T-cell (primary cell): ENCODE results near the gene RPN2. TPM values are rescaled to one million over a fixed set of nuclear protein-coding genes. Genes with fewer than 3 reads are reported as not detected.

ENCODE experiments used
- ATAC-seq, 4 experiments: fragments of 200-7000 bp in 3 of 4; fragments of 150-1000 bp in 1 of 4; cut with Tn5 transposase; replicated peaks in 1 of 4; 1 replicate in 3 of 4; 2 replicates in 1 of 4; pipeline ENCODE4 v1.10.0; 2021; ENCODE audit warnings: moderate library complexity in 3 of 4, mild to moderate bottlenecking in 2 of 4, moderate number of reproducible peaks in 1 of 4
- CTCF ChIA-PET, 2 donors: fragments of 300-600 bp; sonication (Branson Sonifier 250); formaldehyde crosslinking; loops; one replicate each; lab custom pipeline; 2022; ENCODE audit warnings: antibody characterized with exemption in 2 of 2; lab: Charles Lee
- POLR2A ChIA-PET, 2 donors: fragments of 300-600 bp; sonication (Branson Sonifier 250); formaldehyde crosslinking; loops; one replicate each; lab custom pipeline; 2022; ENCODE audit warnings: antibody characterized with exemption in 2 of 2; lab: Charles Lee
- DNase-seq, 35 experiments: peaks; one replicate each; pipeline versions ENCODE4 v3.0.0 to v3.0.0-alpha.2; 2013 to 2023
- H3K27ac ChIP-seq: one replicate; pipeline ENCODE4 v1.5.1; 2013; ENCODE audit warnings: low read length
- H3K27me3 ChIP-seq, 2 experiments: replicated peaks in 1 of 2; 1 replicate in 1 of 2; 2 replicates in 1 of 2; pipeline versions ENCODE4 v1.6.1 to v1.7.0; 2013; ENCODE audit warnings: low read length in 1 of 2, mixed read lengths in 1 of 2; ENCODE audit not compliant: control insufficient read depth in 2 of 2, insufficient read depth in 2 of 2; ENCODE audit errors: extremely low read depth in 1 of 2
- H3K36me3 ChIP-seq, 2 donors: 1 replicate in 1 of 2; 2 replicates in 1 of 2; pipeline versions ENCODE4 v1.6.1 to v1.7.0; 2013; ENCODE audit warnings: low read length in 1 of 2; ENCODE audit not compliant: control insufficient read depth in 2 of 2, insufficient read depth in 1 of 2; ENCODE audit errors: extremely low read depth in 1 of 2
- H3K4me1 ChIP-seq, 2 experiments: 1 replicate in 1 of 2; 2 replicates in 1 of 2; pipeline versions ENCODE4 v1.6.1 to v1.7.0; 2013; ENCODE audit warnings: low read length in 2 of 2, mixed read lengths in 1 of 2; ENCODE audit not compliant: insufficient read depth in 2 of 2, control insufficient read depth in 1 of 2; ENCODE audit errors: extremely low read depth in 1 of 2
- H3K4me3 ChIP-seq, 2 donors: 1 replicate in 1 of 2; 2 replicates in 1 of 2; pipeline versions ENCODE4 v1.5.1 to v1.7.0; 2013; ENCODE audit warnings: mild to moderate bottlenecking in 2 of 2, low read length in 1 of 2, moderate library complexity in 1 of 2; ENCODE audit not compliant: control insufficient read depth in 1 of 2; ENCODE audit errors: extremely low read depth in 1 of 2
- H3K9me3 ChIP-seq: 2 replicates; pipeline ENCODE4 v1.7.0; 2013
- H3K27ac Mint-ChIP-seq, 2 donors: one replicate each; pipeline ENCODE4 v1.8.0; 2020 to 2021; ENCODE audit warnings: mild to moderate bottlenecking in 2 of 2, mixed read lengths in 2 of 2
- H3K27me3 Mint-ChIP-seq, 2 donors: one replicate each; pipeline ENCODE4 v1.8.0; 2021 to 2022; ENCODE audit warnings: mixed read lengths in 2 of 2
- H3K36me3 Mint-ChIP-seq: one replicate; pipeline ENCODE4 v1.8.0; 2021; ENCODE audit warnings: mixed read lengths
- H3K4me1 Mint-ChIP-seq, 3 donors: one replicate each; pipeline ENCODE4 v1.8.0; 2020 to 2022; ENCODE audit warnings: mixed read lengths in 3 of 3, mild to moderate bottlenecking in 1 of 3
- H3K4me3 Mint-ChIP-seq, 3 donors: one replicate each; pipeline ENCODE4 v1.8.0; 2020 to 2022; ENCODE audit warnings: mild to moderate bottlenecking in 3 of 3, mixed read lengths in 3 of 3, moderate library complexity in 3 of 3
- H3K9me3 Mint-ChIP-seq, 3 donors: one replicate each; pipeline ENCODE4 v1.8.0; 2020 to 2022; ENCODE audit warnings: mixed read lengths in 3 of 3
- WGBS: methylation state at CpG from one replicate; pipeline ENCODE4 v1.1.5; 2013; ENCODE audit warnings: missing lambda C conversion rate; ENCODE audit not compliant: insufficient coverage; 5-methylcytosine and 5-hydroxymethylcytosine counted together
- total RNA-seq, 35 experiments: library from RNA in 6 of 35; stranded (reverse) in 6 of 35; fragments of 120-200 nt in 1 of 35; gene quantifications; one replicate each; pipeline versions ENCODE4 v1.2.1 to v1.2.4 and lab custom pipeline; 2013 to 2026

Gene RPN2
- total RNA-seq, 5 donors from 2014 or later (not counting 1 experiment from before 2014, with no cell fraction given): 88.8 to 130 (median 121) TPM

DNA sequence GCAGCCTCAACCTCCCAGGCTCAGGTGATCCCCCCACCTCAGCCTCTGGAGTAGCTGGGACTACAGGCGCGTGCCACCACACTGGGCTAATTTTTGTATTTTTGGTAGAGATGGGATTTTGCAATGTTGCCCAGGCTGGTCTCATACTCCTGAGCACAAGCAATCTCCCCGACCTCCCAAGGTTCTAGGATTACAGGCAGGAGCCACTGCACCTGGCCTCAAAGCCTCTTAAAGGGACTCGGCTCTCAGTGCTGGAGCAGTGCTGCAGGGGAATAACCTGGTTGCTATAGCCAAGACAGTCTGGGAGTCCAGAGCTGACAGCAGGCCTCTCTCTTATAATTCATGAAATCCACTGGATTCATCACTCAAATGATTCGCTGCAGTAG is 65.4 kb downstream of the RPN2 start:
- CTCF ChIA-PET: no interaction called here
- no peak overlapping the region for H3K4me3 ChIP-seq
- Mint-ChIP-seq H3K27ac (no peak overlapping the region), H3K9me3 (no peaks in the 10 kb centered on the region), H3K4me1 (no peaks in the 10 kb centered on the region), H3K36me3 (peaks cover 41% of the 10 kb centered on the region), H3K4me3 (no peak overlapping the region), H3K27me3 (no peaks in the 10 kb centered on the region)
- peaks cover 12 to 46% of the 10 kb centered on the region in 2 donors for H3K36me3 ChIP-seq
- DNase-seq (no peak), ATAC-seq (no peak)
- no peaks in the 10 kb centered on the region for H3K27me3 ChIP-seq
- WGBS: 92% methylated on average over 3 of the region's 5 CpGs
- H3K27ac ChIP-seq: no peak overlapping the region
- H3K4me1 ChIP-seq: no peaks in the 10 kb centered on the region
- POLR2A ChIA-PET: no interaction called here
- H3K9me3 ChIP-seq: no peaks in the 10 kb centered on the region

DNA sequence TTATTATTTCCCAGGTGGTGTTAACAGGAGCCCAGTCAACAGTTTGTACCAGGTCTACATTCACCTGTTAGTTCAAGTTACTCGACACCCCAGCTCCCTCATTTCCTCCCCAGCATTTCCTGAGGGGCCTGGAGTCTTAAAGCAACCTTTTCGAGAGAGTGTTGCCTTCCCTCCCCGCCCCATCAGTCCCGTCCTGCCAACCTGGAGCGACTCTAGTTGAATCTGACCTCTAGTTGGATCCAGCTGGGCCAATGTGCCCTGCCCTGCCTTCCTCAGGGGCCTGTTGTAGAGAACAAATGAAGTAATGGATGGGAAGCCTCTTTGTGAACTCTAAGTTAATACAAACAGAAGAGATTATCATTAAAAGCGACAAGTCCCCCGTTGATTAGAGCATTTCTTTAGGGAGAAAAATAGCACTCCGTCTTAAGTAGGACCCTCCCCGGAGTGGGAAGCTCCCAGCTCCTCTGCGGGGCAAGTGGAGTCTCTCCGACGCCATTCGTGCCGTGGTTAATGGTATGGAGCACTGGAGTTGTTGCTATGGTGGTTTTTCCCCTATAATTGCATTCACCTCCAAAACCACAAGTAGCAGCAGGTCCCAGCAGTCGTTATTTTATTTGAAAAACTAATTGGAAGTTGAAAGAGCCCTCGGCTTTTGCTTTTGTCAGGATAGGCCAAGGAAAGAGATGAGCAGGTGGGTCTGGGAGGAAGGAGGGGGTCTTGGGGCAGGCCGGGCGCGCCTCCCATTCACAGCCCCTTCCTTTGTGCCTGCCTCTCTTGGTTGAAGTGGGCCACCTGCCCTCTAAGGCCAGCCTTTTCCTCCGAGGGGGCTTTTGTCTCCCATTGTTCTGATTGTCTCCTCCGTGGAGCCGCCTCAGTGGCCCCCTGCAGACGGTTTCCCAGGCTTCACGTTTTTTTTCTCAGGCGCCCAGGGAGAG is 66.4 kb downstream of the RPN2 start:
- CTCF ChIA-PET: no interaction called here
- H3K27ac Mint-ChIP-seq: no peak overlapping the region

DNA sequence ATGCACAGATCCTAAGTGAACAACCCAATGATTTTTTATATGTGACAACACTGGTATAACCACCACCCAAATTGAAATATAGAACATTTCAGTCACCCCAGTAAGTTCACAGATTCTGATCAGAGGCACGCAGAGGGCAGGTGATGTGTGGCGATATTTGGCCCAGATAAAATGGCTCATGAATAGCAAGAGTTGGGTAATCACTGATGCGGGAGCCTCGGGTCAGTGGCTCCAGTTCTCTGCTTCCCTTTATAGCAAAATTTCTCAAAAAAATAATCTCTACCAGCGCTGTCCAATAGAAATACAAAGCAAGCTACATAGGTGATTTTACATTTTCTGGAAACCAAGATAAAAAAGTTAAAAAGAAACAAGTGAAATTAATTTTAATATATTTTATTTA is 67.6 kb downstream of the RPN2 start:
- CTCF ChIA-PET: no interaction called here
- WGBS: no CpG with 5 or more reads among the region's 5 CpGs
- Histone ChIP-seq H3K4me1 (no peaks in the 10 kb centered on the region), H3K9me3 (no peaks in the 10 kb centered on the region), H3K27me3 (no peaks in the 10 kb centered on the region), H3K36me3 (peaks cover 10 to 25% of the 10 kb centered on the region in 2 donors), H3K27ac (no peak overlapping the region), H3K4me3 (no peak overlapping the region)
- Mint-ChIP-seq H3K4me3 (no peak overlapping the region), H3K9me3 (no peaks in the 10 kb centered on the region), H3K27ac (no peak overlapping the region), H3K4me1 (no peaks in the 10 kb centered on the region), H3K27me3 (no peaks in the 10 kb centered on the region), H3K36me3 (peaks cover 19% of the 10 kb centered on the region)
- POLR2A ChIA-PET: no interaction called here
- no peak for ATAC-seq
- DNase-seq: no peak

More for the DNA sequence above, 66.4 kb downstream of the RPN2 start:
- H3K4me1 Mint-ChIP-seq: no peaks in the 10 kb centered on the region
- Histone ChIP-seq H3K4me1 (no peaks in the 10 kb centered on the region), H3K27ac (no peak overlapping the region), H3K27me3 (no peaks in the 10 kb centered on the region), H3K4me3 (no peak overlapping the region), H3K36me3 (peaks cover 10 to 37% of the 10 kb centered on the region in 2 donors), H3K9me3 (no peaks in the 10 kb centered on the region)
- WGBS: 85% methylated on average over 12 of the region's 25 CpGs
- no peak for DNase-seq
- H3K36me3 Mint-ChIP-seq: peaks cover 32% of the 10 kb centered on the region
- H3K9me3 Mint-ChIP-seq: no peaks in the 10 kb centered on the region
- no peak for ATAC-seq
- POLR2A ChIA-PET: no interaction called here
- H3K27me3 Mint-ChIP-seq: no peaks in the 10 kb centered on the region
- no peak overlapping the region for H3K4me3 Mint-ChIP-seq

DNA sequence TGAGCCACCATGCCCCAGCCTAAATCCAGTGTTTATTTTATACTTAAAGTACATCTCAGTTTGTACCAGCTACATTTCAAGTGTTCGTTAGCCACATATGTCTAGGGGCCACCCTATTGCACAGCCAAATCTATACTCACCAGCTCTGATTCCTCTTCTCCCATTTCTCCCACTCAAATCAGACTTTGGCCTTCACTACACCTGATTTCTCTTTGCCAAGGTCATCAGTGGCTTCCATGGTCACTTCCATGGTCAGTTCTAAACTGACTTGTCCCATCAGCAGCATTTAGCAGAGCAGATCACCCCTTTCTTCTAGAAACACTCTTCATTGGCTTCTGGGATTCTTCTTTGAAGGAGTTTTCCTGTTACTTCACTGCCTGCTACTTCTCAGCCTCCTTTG is 68.4 kb downstream of the RPN2 start:
- Histone ChIP-seq H3K27me3 (no peaks in the 10 kb centered on the region), H3K9me3 (no peaks in the 10 kb centered on the region), H3K4me1 (no peaks in the 10 kb centered on the region), H3K27ac (no peak overlapping the region), H3K4me3 (no peak overlapping the region), H3K36me3 (peaks cover 7 to 17% of the 10 kb centered on the region in 2 donors)
- no peaks in the 10 kb centered on the region for H3K27me3 Mint-ChIP-seq
- no peak overlapping the region for H3K27ac Mint-ChIP-seq
- no peak overlapping the region for H3K4me3 Mint-ChIP-seq
- no peaks in the 10 kb centered on the region for H3K4me1 Mint-ChIP-seq
- ChIA-PET CTCF (no interaction called here), POLR2A (interaction anchor here in 1 of 2 donors (0.6 kb wide), 1 partner anchor 79 kb away, joined by 3 read pairs; no protein-coding TSS in a partner anchor)
- 89% methylated on average over 1 of the region's 1 CpG for WGBS
- DNase-seq (no peak), ATAC-seq (no peak)
- no peaks in the 10 kb centered on the region for H3K9me3 Mint-ChIP-seq
- H3K36me3 Mint-ChIP-seq: peaks cover 16% of the 10 kb centered on the region

DNA sequence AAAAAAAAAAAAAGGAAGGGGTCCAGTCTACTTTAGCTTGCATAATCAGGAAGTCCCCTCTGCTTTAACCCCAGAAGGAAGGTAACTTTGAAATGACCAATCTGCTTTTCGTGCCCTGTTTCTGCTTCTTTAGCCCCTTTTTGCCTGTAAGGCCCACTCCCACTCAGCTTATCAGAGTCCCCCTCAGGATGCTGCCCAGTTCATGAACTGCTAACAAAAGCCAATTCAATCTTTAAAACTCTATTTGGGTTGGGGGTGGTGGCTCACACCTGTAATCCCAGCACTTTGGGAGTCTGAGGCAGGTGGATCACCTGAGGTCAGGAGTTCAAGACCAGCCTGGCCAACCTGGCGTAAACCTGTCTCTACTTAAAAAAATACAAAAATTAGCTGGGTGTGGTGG is 70.2 kb downstream of the RPN2 start:
- H3K9me3 ChIP-seq: no peaks in the 10 kb centered on the region
- Mint-ChIP-seq H3K9me3 (peaks cover 0 to 3% (median 0%) of the 10 kb centered on the region in 3 donors), H3K4me3 (no peak overlapping the region), H3K36me3 (peaks cover 4% of the 10 kb centered on the region), H3K27me3 (peaks cover 0 to 3% of the 10 kb centered on the region in 2 donors), H3K27ac (no peak overlapping the region), H3K4me1 (no peaks in the 10 kb centered on the region)
- H3K4me1 ChIP-seq: no peaks in the 10 kb centered on the region
- ChIA-PET POLR2A (no interaction called here), CTCF (no interaction called here)
- WGBS: 100% methylated on average over 1 of the region's 2 CpGs
- H3K27ac ChIP-seq: no peak overlapping the region
- peaks cover 0 to 5% of the 10 kb centered on the region in 2 experiments for H3K27me3 ChIP-seq
- H3K36me3 ChIP-seq: peaks cover 2% of the 10 kb centered on the region in 2 donors
- no peak for DNase-seq
- ATAC-seq: no peak
- no peak overlapping the region for H3K4me3 ChIP-seq

DNA sequence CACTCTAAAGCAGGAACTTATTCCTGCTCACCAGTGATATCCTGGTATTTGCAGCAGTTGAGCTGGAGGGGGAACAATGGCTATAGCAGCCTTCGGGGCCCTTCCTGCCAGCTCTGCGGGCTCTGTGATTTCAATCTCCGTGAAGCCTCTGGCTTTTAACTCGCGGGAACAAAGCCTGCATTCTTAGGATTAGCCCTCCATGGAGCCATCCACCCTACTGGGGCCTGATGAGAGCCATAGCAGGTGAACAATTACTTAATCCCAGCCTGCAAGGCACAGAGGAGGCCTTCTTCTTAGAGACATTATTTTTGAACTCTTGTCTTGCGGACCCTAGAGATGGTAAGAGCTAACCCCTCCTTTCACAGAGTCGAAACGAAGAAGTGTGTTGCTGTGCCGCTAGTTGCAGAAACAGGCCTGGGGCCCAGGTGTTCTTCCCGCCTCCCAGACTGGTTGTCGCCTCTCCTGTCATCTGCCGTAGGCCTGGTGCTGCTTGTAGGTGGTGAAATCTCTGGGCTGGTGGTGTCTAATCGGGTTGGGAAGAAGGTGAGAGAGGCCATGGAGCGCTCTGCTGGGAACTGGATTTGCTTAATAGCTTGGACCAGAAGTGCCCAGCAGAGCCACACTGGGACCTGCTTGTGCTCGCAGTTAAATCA is 72.8 kb downstream of the RPN2 start:
- Histone ChIP-seq H3K4me3 (no peak overlapping the region), H3K9me3 (no peaks in the 10 kb centered on the region), H3K4me1 (no peaks in the 10 kb centered on the region), H3K27me3 (peaks cover 0 to 12% of the 10 kb centered on the region in 2 experiments), H3K36me3 (no peaks in the 10 kb centered on the region), H3K27ac (no peak overlapping the region)
- ATAC-seq (no peak), DNase-seq (no peak)
- Mint-ChIP-seq H3K27ac (no peak overlapping the region), H3K4me1 (no peaks in the 10 kb centered on the region), H3K4me3 (no peak overlapping the region), H3K27me3 (peaks cover 3 to 6% of the 10 kb centered on the region in 2 donors), H3K9me3 (peaks cover 0 to 5% (median 0%) of the 10 kb centered on the region in 3 donors), H3K36me3 (peaks cover 4% of the 10 kb centered on the region)
- ChIA-PET POLR2A (no interaction called here), CTCF (no interaction called here)
- WGBS: 92% methylated on average over 8 of the region's 15 CpGs
